ENCODE results near the gene TSC2.
"Not testable (repeated sequence)": the region's sequence is repeated elsewhere in the genome, so short reads cannot be mapped to it uniquely, and the experiment has no call there.

The TSC2 gene

GRCh38 chr16:2007081-2007836 is 40.5 kb upstream of the TSC2 start:
- no peaks in the 10 kb centered on the region for H3K9me3 Mint-ChIP-seq
- ATAC-seq, result no peak
- H3K27ac Mint-ChIP-seq, result peak overlapping the region; percentile 94 to 95
- peak overlapping the region; percentile 96 to 97 for H3K4me3 Mint-ChIP-seq
- no peak for DNase-seq
- peaks cover 59% of the 10 kb centered on the region for H3K4me1 Mint-ChIP-seq
- H3K27me3 Mint-ChIP-seq, result no peaks in the 10 kb centered on the region

GRCh38 chr16:2008009-2008526 is 39.7 kb upstream of the TSC2 start:
- Mint-ChIP-seq H3K27ac (peak overlapping the region; percentile 94 to 95), H3K9me3 (no peaks in the 10 kb centered on the region), H3K4me1 (peaks cover 59% of the 10 kb centered on the region), H3K27me3 (no peaks in the 10 kb centered on the region), H3K4me3 (peak overlapping the region; percentile 96 to 97)
- DNase-seq (peak; percentile 31 to 58), ATAC-seq (peak; percentile 40)

GRCh38 chr16:2008631-2009163 is 39.1 kb upstream of the TSC2 start:
- Mint-ChIP-seq H3K27me3 (no peaks in the 10 kb centered on the region), H3K9me3 (no peaks in the 10 kb centered on the region), H3K4me1 (peaks cover 59% of the 10 kb centered on the region), H3K4me3 (peak overlapping the region; percentile 96 to 97), H3K27ac (peak overlapping the region; percentile 94 to 95)
- ATAC-seq (peak; percentile 11), DNase-seq (peak; percentile 23 to 53)

GRCh38 chr16:2009164-2009711 is 38.5 kb upstream of the TSC2 start:
- Mint-ChIP-seq H3K4me3 (peak overlapping the region; percentile 96 to 97), H3K27me3 (no peaks in the 10 kb centered on the region), H3K9me3 (no peaks in the 10 kb centered on the region), H3K4me1 (peaks cover 54% of the 10 kb centered on the region), H3K27ac (peak overlapping the region; percentile 94 to 95)
- peak in 1 of 2 donors; percentile 31 for DNase-seq
- peak; percentile 47 for ATAC-seq

GRCh38 chr16:2009791-2010510 is 37.8 kb upstream of the TSC2 start, which contains the start of gene ZNF598:
TSS of gene ZNF598 (minus strand) at chr16:2009821.
- Mint-ChIP-seq H3K27ac (peak within 1 kb of the TSS; percentile 97), H3K4me1 (peaks cover 47% of the 10 kb centered on the region), H3K4me3 (peak within 1 kb of the TSS; percentile 96 to 97), H3K9me3 (no peaks in the 10 kb centered on the region), H3K27me3 (no peaks in the 10 kb centered on the region)
- ATAC-seq, result peak; percentile 93
- peak; percentile 76 to 79 for DNase-seq

- ATAC-seq, H3K27ac Mint-ChIP-seq, H3K4me3 Mint-ChIP-seq, DNase-seq, H3K27me3 Mint-ChIP-seq, H3K9me3 Mint-ChIP-seq: not testable (repeated sequence)
- H3K4me1 Mint-ChIP-seq, result peaks cover 29% of the 10 kb centered on the region
Measured at GRCh38 chr16:2011726-2012125, 36.1 kb upstream of the TSC2 start.

- ATAC-seq, result no peak
- no peak for DNase-seq
- H3K4me1 Mint-ChIP-seq, result peaks cover 11% of the 10 kb centered on the region
- no peak overlapping the region for H3K27ac Mint-ChIP-seq
- no peaks in the 10 kb centered on the region for H3K9me3 Mint-ChIP-seq
- no peak overlapping the region for H3K4me3 Mint-ChIP-seq
- peaks cover 9% of the 10 kb centered on the region for H3K27me3 Mint-ChIP-seq
Measured at GRCh38 chr16:2013527-2013926, 34.3 kb upstream of the TSC2 start.

- DNase-seq (no peak), ATAC-seq (no peak)
- H3K4me1 Mint-ChIP-seq, result peaks cover 9% of the 10 kb centered on the region
- H3K27ac Mint-ChIP-seq, result peak overlapping the region; percentile 52 to 59
- H3K4me3 Mint-ChIP-seq, result no peak overlapping the region
- peaks cover 27% of the 10 kb centered on the region for H3K27me3 Mint-ChIP-seq
- H3K9me3 Mint-ChIP-seq, result no peaks in the 10 kb centered on the region
Measured at GRCh38 chr16:2015117-2015946, 32.5 kb upstream of the TSC2 start.

- Mint-ChIP-seq H3K9me3 (no peaks in the 10 kb centered on the region), H3K4me3 (no peak overlapping the region), H3K27ac (no peak overlapping the region), H3K4me1 (peaks cover 11% of the 10 kb centered on the region), H3K27me3 (peaks cover 32% of the 10 kb centered on the region)
- DNase-seq (no peak), ATAC-seq (no peak)
Measured at GRCh38 chr16:2015947-2016208, 31.9 kb upstream of the TSC2 start.

GRCh38 chr16:2016407-2016922 is 31.3 kb upstream of the TSC2 start:
- Mint-ChIP-seq H3K4me3 (no peak overlapping the region), H3K27ac (peak overlapping the region in 1 of 2 donors; percentile 48), H3K4me1 (peaks cover 17% of the 10 kb centered on the region), H3K9me3 (no peaks in the 10 kb centered on the region), H3K27me3 (peaks cover 38% of the 10 kb centered on the region)
- no peak for DNase-seq
- no peak for ATAC-seq

- peak; percentile 33 for ATAC-seq
- Mint-ChIP-seq H3K4me1 (peaks cover 43% of the 10 kb centered on the region), H3K27ac (peak within 1 kb of the TSS in 1 of 2 donors; percentile 59), H3K27me3 (peaks cover 55% of the 10 kb centered on the region), H3K4me3 (peak within 1 kb of the TSS; percentile 71 to 86), H3K9me3 (no peaks in the 10 kb centered on the region)
- DNase-seq, result peak; percentile 40 to 41
Measured at GRCh38 chr16:2019518-2019920, 28.3 kb upstream of the TSC2 start, which contains the start of gene NPW. TSS of gene NPW (plus strand) at chr16:2019785.

GRCh38 chr16:2019921-2020831 is 27.6 kb upstream of the TSC2 start:
- ATAC-seq (no peak), DNase-seq (no peak)
- peaks cover 60% of the 10 kb centered on the region for H3K27me3 Mint-ChIP-seq
- peak overlapping the region; percentile 71 to 86 for H3K4me3 Mint-ChIP-seq
- H3K9me3 Mint-ChIP-seq, result no peaks in the 10 kb centered on the region
- H3K4me1 Mint-ChIP-seq, result peaks cover 44% of the 10 kb centered on the region
- peak overlapping the region in 1 of 2 donors; percentile 59 for H3K27ac Mint-ChIP-seq

- peak; percentile 53 for ATAC-seq
- Mint-ChIP-seq H3K27ac (peak overlapping the region in 1 of 2 donors; percentile 40), H3K9me3 (no peaks in the 10 kb centered on the region), H3K4me3 (peak overlapping the region; percentile 80 to 89), H3K27me3 (peaks cover 75% of the 10 kb centered on the region), H3K4me1 (peaks cover 51% of the 10 kb centered on the region)
- no peak for DNase-seq
Measured at GRCh38 chr16:2022723-2023091, 25.1 kb upstream of the TSC2 start.

All from stimulated activated naive CD8-positive, alpha-beta T cell treated with anti-CD3 and anti-CD28 coated beads, Interleukin-15, amount 100 ng/mL, for 72 hours (primary cell).